RPMI7951 (cell line): Measurements from ENCODE around the gene TAF1C. TPM values are rescaled to one million over a fixed set of nuclear protein-coding genes. Genes with fewer than 3 reads are reported as not detected.

Source experiments
- DNase-seq: peaks from one replicate; pipeline ENCODE4 v3.0.0-alpha.2; 2012; ENCODE audit warnings: low read depth
- total RNA-seq: library from RNA; depleted of rRNA; stranded (reverse); fragments of >200 nt; shearing (Covaris generic); gene quantifications from 2 replicates; pipeline ENCODE4 v1.2.3, GENCODE V29; 2014

TAF1C gene
- total RNA-seq, 1 experiment from 2014 or later, result 9.0 TPM

DNA sequence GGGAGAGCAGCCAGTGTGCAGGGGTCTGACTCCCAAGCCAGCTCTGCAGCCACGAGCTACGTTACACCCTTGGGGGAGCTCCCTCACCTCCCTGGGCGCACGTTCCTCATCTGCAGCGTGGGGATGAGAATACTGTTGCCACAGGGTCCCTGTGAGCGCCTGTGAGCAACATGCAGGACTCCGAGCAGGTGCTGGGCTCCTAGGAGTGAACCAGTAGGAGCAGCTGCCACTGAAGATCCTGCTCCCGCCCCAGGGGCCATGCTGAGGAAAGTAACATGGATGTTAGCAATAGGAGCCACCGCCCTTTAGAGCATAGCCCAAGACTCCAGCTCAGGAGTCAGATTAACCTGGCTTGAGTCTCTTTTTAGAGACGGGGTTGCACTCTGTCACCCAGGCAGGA is 25.8 kb downstream of the TAF1C start:
- no peak for DNase-seq

DNA sequence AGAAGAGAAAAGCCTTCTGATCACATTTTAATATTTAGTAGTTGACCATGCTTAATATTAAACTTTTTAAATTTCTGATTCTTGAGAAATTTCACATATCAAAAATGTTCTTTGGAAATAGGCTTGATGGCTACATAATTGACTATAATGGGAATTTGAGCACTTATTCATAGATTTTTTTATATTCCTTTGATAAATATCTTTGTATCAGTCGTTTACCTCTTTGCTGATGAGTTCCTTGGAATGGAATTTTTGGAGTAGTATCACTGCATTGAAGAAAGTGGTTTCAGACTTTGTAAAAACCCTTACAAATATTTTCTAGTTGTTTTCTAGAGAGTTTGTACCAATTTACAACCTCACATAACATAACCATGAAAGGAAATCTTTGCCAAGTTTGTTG is 27.1 kb downstream of the TAF1C start:
- no peak for DNase-seq

GRCh38 chr16:84159007-84159406 is 27.9 kb downstream of the TAF1C start:
- DNase-seq, result no peak

DNA sequence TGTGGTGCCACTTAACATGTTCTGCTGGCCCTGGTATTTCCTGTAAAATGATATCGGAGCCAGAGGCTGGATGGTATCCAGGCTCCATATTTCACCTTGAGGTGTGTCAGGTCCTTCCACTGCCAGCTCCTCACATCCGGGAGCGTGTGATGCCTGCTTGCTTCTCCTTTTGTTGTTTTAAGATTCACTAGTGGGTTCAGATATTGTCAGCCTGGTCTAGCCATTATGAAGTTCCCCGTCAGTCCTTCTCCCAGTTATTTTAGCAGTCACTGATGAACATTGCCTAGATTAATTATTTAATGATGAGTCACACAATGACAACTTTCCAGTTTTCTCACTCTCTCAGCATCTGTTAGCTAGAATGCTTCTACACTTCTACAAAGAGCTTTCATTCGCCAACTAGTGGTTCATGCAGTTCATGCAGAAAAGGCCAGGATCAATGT is 30.5 kb downstream of the TAF1C start:
- DNase-seq, result no peak

- no peak for DNase-seq
Measured at GRCh38 chr16:84155771-84156170, 31.1 kb downstream of the TAF1C start.

- DNase-seq, result no peak
Measured at GRCh38 chr16:84155226-84155625, 31.6 kb downstream of the TAF1C start.

- no peak for DNase-seq
Measured at GRCh38 chr16:84153660-84154214, 33.1 kb downstream of the TAF1C start.

- DNase-seq, result no peak
Measured at GRCh38 chr16:84150926-84151325, 35.9 kb downstream of the TAF1C start.

DNA sequence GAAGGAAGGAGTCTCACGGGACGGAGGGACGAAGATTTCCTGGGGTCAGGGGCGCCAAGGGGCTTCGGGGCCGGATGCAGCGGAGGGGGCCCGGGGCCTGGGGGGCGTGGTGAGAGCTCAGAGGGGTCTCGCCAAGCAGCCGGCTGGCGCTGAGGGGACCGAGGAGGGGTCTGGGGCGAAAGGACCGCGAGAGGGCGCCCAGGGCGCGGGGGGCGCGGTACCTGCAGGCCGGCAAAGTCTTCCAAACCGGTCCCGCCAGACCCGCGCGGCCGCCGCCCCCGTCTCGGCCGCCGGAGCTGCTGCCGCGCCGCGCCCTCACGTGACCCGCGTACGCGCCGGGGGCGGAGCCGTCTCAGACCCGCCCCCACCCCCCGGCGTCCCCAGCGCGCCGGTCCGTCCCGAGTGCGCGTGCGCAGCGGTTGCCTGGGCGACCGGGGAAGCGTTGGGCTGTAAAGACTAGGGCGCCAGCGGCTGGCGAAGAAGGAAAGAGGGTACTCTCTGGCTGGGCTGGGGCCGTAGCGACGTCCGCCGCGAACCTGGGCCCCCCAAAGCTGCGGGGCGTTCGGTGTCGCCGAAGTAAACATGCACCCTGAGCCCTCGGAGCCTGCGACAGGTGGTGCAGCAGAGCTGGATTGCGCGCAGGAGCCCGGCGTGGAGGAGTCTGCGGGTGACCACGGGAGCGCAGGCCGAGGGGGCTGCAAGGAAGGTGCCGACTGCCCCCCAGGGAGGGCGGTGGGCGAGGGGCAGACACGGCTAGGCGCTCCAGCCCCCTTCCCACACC is 41.8 kb downstream of the TAF1C start, which contains the start of the genes DNAAF1 and HSDL1:
TSS of gene DNAAF1 (plus strand) at position 450 of the 781 bp plus-strand sequence. CDS start at position 583, 133 bp downstream.
TSS of gene HSDL1 (minus strand) at position 319 of the 781 bp plus-strand sequence. CDS start 13,856 bp downstream, outside the sequence.
- DNase-seq, result peak; percentile 76

GRCh38 chr16:84144209-84144858 is 42.5 kb downstream of the TAF1C start:
- no peak for DNase-seq

DNA sequence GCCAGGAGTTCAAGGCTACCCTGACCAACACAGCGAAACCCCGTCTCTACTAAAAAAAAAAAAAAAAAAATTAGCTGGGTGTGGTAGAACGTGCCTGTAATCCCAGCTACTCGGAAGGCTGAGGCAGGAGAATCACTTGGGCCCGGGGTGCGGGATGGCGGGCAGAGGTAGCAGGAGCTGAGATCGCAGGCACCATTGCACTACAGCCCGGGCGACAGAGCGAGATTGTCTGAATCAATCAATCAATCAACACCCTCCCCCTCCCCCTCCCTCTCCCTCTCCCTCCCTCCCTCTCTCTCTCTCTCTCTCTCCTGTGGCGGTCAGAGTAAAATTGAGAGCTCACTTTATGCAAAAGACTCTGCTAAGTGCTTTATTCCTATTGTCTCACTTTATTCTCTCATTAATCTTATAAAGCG is 43.1 kb downstream of the TAF1C start:
- DNase-seq, result no peak

- DNase-seq, result no peak
Measured at GRCh38 chr16:84143081-84143480, 43.8 kb downstream of the TAF1C start.

DNA sequence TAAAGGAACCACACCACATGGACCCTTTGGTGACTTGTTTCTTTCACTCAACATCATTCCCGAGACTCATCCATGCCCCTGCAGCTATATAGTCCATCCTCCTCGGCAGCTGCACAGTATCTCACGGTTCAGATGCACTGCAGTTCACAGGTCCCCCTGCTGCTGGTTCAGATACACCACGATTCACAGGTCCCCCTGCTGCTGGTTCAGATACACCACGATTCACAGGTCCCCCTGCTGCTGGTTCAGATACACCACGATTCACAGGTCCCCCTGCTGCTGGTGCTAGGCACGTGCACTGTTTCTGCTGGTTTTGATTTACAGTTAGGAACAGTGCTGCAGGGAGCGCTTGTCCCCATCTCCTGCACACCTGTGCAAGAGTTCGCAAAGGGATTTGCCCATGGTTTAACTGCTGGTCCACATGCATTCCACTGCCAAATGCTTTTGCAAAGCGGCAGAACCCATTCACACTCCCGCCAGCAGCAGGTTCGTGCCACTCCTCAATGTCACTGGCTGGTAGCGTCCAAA is 45.6 kb downstream of the TAF1C start:
- DNase-seq, result no peak

DNA sequence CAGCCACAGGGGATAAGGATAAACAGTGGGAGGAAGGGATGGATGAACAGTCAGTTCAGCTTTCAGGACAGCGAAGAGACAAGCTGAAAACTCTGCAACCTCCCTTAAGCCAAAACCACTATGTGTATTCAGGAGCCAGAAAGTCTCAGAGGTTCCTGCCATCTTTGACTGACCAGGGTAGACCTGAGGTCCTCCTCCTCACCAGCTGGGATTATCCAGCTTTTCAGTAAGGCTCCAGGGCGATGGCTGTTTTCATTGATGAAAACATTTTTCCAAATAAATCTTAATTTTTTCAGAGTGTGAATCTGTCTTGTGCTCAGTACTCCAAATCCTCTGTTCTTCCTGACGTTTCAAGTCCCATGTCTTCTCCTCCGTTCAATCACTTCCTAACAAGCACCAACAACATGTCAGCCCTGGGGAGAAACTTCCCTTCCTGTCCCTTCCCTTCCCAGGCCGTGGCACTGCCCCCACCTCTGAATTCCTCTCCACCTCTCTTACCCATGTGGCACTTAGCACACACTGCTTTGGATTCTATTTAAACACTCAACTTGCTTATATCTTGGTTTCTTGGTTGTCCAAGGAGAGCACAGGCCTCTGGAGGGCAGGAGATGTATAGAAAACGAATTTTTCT is 47.1 kb downstream of the TAF1C start:
- DNase-seq, result no peak

DNA sequence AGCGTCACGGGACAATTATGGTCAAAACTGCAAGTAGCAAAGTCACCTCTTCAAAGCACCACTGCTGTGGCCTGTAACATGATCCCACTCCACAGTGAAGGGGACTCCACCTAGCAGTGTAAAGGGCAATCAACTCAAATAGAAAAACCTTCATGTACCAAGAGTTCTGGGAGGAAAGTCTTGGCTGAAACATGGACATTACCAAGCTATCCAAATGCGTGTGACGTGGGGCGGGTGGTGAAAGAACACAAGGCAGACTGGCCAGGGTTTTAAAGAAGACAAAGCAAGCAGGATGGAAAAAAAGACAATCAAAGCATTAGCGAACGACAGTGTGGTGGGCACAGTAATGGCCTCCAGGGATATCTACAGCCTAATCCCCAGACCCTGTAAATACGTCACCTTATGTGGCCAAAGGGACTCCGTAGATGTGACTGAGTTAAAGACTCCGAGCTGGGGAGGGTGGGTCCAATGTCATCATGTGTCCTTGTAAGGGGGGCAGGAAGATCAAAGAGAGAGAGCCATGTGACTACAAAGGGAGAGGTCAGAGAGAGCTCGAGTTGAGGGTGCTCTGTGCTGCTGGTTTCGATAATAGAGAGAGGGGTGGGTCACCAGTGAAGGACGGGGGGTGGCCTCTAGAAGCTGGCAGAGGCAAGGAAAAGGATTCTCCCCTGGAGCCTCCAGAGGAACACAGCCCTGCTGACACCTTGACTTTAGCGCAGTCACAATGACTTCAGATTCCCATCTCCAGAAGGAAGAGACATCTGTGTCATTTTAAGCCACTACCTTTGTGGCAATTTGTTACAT is 47.8 kb downstream of the TAF1C start:
- DNase-seq, result peak; percentile 36

- DNase-seq, result no peak
Measured at GRCh38 chr16:84138500-84138823, 48.4 kb downstream of the TAF1C start.

- DNase-seq, result no peak
Measured at GRCh38 chr16:84137769-84138357, 49.0 kb downstream of the TAF1C start.

DNA sequence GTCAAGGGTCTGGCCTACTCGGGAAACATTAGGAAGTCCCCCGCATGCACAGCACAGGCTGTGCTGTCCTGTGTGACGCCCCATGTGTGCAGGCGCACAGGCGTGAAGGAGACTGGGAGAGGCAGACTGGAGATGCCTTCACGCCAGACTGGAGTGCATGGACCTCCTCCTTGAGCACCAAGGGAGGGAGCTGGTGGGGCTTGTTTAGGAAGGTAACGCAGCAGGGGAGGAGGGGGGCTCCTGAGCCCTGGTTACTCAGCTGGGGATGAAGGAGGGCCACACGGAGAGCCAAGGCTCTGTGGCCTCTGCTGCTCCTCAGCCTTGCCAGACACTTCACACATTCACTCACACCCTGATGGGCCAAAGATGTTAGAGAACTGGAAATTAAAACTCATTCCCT is 49.6 kb downstream of the TAF1C start:
- no peak for DNase-seq

DNA sequence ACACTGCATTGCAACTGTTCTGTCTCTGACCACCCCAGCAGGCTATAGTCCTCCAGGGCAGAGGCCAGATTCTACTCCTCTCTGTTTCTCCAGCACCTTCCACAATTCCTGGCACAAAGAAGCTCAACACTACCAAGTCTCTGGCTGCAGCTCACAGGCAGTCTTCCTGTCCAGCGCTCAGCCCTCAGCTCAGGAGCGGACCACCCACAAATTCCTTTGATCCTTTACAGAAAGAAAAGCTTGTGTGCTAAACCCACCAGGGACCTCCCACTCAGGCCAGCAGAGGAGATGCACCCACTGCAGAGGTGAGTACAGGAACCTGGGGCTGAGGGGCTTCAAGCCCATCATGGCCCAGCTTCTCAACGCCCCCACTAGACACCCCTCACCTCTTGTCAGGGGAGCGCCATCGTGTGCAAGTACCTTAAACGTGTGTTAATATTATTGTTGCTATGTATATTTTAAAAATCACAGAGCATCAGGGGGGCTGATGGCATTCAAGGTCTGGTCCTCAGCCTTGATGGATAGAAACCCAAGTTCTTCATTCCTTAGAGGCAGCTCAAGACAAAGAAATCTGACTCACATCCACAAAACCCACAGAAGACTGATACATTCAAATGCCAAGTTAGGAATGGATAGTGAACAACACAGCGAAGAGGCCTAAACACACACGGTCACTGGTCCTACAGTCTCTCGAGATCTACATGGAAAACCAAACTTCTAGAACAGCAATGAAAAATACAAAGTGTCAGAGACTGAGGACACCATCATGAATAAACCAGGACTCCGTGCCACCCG is 50.3 kb downstream of the TAF1C start:
- DNase-seq, result no peak
